ENCODE data around the gene EFS.

GRCh38 chr14:23326491-23327332 is 38.3 kb downstream of the EFS start:
- TF ChIP-seq EZH2 (IDR thresholded peaks at IDR 0.05; ENCODE audit: borderline replicate concordance, insufficient read depth, low read depth, low read length, poor library complexity, severe bottlenecking) (no peak), CTCF (IDR thresholded peaks at IDR 0.05) (no peak)

All from B cell (primary cell).